Measurements from ENCODE around the gene OR4Q2.
"Not testable (repeated sequence)": the region's sequence is repeated elsewhere in the genome, so short reads cannot be mapped to it uniquely, and the experiment has no call there.

The OR4Q2 gene

DNA sequence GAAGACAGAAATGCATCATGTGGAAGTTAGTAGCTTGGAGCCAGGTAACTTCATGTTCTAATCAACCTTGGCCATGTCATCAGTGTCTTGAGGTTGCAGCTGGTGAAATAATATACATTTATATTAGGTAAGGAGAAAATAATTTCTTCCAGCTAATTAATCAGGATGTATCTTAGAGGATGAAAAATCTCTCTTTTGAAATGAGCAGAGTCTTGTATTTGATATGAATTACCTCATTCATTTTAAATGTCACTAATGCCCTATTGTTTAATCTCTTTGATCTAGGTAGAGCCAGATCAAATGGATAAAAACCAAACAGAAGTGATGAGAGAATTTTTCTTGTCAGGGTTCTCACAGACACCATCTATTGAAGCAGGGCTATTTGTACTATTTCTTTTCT lies at the start of gene OR4Q2:
Gene OR4Q2 (plus strand): TSS at position 301 of the 400 bp plus-strand sequence.
- no peak within 1 kb of the TSS for H3K4me3 ChIP-seq (ENCODE audit: severe bottlenecking)
- H3K36me3 ChIP-seq (ENCODE audit: low read depth), result no peaks in the 10 kb centered on the region
- H3K27me3 ChIP-seq (ENCODE audit: insufficient read depth, poor library complexity, severe bottlenecking), result peaks cover 5% of the 10 kb centered on the region
- H3K27ac ChIP-seq (ENCODE audit: poor library complexity, severe bottlenecking), result no peak within 1 kb of the TSS
- no peak for DNase-seq (ENCODE audit: low spot score)
- no peak for ATAC-seq (ENCODE audit: low read depth)
- TF ChIP-seq, protein P1, sequence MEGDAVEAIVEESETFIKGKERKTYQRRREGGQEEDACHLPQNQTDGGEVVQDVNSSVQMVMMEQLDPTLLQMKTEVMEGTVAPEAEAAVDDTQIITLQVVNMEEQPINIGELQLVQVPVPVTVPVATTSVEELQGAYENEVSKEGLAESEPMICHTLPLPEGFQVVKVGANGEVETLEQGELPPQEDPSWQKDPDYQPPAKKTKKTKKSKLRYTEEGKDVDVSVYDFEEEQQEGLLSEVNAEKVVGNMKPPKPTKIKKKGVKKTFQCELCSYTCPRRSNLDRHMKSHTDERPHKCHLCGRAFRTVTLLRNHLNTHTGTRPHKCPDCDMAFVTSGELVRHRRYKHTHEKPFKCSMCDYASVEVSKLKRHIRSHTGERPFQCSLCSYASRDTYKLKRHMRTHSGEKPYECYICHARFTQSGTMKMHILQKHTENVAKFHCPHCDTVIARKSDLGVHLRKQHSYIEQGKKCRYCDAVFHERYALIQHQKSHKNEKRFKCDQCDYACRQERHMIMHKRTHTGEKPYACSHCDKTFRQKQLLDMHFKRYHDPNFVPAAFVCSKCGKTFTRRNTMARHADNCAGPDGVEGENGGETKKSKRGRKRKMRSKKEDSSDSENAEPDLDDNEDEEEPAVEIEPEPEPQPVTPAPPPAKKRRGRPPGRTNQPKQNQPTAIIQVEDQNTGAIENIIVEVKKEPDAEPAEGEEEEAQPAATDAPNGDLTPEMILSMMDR (IDR thresholded peaks at IDR 0.05; ENCODE audit: poor library complexity, severe bottlenecking), result no peak
- H3K9me3 ChIP-seq (ENCODE audit: severe bottlenecking), result no peaks in the 10 kb centered on the region
- no peaks in the 10 kb centered on the region for H3K4me1 ChIP-seq (ENCODE audit: insufficient read depth, poor library complexity, severe bottlenecking)

DNA sequence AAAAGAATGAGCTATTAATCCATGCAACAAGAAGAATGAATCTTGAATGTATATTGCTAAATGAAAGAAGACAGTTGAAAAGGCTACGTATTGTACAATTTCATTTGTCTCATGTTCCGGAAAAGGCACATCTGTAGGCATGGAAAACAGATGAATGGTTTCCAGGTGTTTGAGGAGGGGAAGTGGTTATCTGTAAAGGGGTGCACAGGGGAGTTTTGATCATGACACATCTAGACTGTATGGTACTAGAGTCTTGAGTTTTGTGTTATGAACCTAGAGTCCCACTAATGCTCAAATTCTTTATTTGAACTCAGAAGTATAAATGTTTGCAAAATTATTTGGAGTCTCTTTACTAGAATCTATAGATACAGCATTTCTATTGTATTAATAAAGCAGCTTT lies 32.2 kb upstream of the OR4Q2 start:
- DNase-seq (ENCODE audit: low spot score), result not testable (repeated sequence)

DNA sequence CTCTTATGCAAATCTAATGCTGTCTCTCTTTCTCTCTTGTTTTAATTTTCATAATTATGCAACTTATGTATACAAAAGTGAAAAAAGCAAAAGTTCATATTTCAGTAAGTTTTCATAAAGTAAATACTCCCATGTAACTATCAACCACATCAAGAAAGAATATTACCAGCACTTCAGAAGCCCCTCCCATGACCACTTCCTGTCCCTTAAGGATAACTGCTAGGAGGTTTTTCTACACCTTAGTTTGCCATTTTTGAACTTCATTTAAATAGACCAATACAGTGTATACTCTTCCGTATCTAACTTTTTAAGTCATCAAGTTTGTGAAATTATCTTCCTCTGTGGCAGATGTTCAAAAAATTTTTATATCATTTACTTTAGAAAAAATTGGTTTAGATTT lies 27.1 kb upstream of the OR4Q2 start:
- peaks cover 17% of the 10 kb centered on the region for H3K27me3 ChIP-seq (ENCODE audit: insufficient read depth, poor library complexity, severe bottlenecking)
- no peaks in the 10 kb centered on the region for H3K9me3 ChIP-seq (ENCODE audit: severe bottlenecking)
- no peaks in the 10 kb centered on the region for H3K36me3 ChIP-seq (ENCODE audit: low read depth)
- no peak overlapping the region for H3K4me3 ChIP-seq (ENCODE audit: severe bottlenecking)
- ATAC-seq (ENCODE audit: low read depth) (no peak), DNase-seq (ENCODE audit: low spot score) (no peak)
- H3K27ac ChIP-seq (ENCODE audit: poor library complexity, severe bottlenecking), result no peak overlapping the region
- H3K4me1 ChIP-seq (ENCODE audit: insufficient read depth, poor library complexity, severe bottlenecking), result no peaks in the 10 kb centered on the region
- TF ChIP-seq, protein P1 (IDR thresholded peaks at IDR 0.05; ENCODE audit: poor library complexity, severe bottlenecking), result no peak

More for the DNA sequence above, 32.2 kb upstream of the OR4Q2 start:
- peaks cover 24% of the 10 kb centered on the region for H3K27me3 ChIP-seq (ENCODE audit: insufficient read depth, poor library complexity, severe bottlenecking)
- not testable (repeated sequence) for H3K4me1 ChIP-seq (ENCODE audit: insufficient read depth, poor library complexity, severe bottlenecking); ATAC-seq (ENCODE audit: low read depth); H3K9me3 ChIP-seq (ENCODE audit: severe bottlenecking); H3K36me3 ChIP-seq (ENCODE audit: low read depth); H3K27ac ChIP-seq (ENCODE audit: poor library complexity, severe bottlenecking); H3K4me3 ChIP-seq (ENCODE audit: severe bottlenecking)

DNA sequence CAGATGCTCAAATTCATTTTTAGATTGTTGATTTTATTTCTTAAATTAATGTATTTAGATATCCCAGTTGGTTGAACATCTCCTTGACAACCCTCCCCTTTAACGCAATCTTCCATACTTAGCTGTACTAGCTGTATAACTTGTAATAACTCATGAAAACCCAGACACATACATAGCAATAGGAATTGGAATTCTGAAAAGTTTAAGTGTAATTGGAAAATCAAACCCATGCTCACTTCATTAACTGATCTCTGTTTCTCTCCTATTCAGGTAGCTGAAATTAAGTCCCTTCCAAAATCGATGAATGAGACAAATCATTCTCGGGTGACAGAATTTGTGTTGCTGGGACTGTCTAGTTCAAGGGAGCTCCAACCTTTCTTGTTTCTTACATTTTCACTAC lies 26.7 kb upstream of the OR4Q2 start, which contains the start of gene OR4K15:
Gene OR4K15 (plus strand): TSS at position 301 of the 400 bp plus-strand sequence. CDS start 0 bp downstream, at position 301.
- H3K36me3 ChIP-seq (ENCODE audit: low read depth), result no peaks in the 10 kb centered on the region
- TF ChIP-seq, protein P1 (IDR thresholded peaks at IDR 0.05; ENCODE audit: poor library complexity, severe bottlenecking), result no peak
- ATAC-seq (ENCODE audit: low read depth) (no peak), DNase-seq (ENCODE audit: low spot score) (no peak)
- H3K27me3 ChIP-seq (ENCODE audit: insufficient read depth, poor library complexity, severe bottlenecking), result peaks cover 14% of the 10 kb centered on the region
- H3K27ac ChIP-seq (ENCODE audit: poor library complexity, severe bottlenecking), result no peak within 1 kb of the TSS
- H3K4me3 ChIP-seq (ENCODE audit: severe bottlenecking), result no peak within 1 kb of the TSS
- no peaks in the 10 kb centered on the region for H3K4me1 ChIP-seq (ENCODE audit: insufficient read depth, poor library complexity, severe bottlenecking)
- no peaks in the 10 kb centered on the region for H3K9me3 ChIP-seq (ENCODE audit: severe bottlenecking)

DNA sequence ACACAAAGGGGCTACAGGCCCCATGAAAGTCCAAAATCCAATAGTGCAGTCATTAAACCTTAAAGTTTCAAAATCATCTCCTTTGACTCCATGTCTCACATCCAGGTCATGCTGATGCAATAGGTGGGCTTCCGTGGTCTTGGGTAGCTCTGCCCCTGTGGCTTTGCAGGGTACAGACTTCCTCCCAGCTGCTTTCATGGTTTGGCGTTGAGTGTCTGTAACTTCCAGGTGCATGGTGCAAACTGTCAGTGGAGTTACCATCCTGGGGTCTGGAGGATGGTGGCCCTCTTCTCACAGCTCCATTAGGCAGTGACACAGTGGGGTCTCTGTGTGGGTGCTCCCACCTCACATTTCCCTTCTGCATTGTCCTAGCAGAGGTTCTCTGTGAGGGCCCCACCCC lies 8.5 kb upstream of the OR4Q2 start:
- no peak for ATAC-seq (ENCODE audit: low read depth)
- Histone ChIP-seq H3K9me3 (ENCODE audit: severe bottlenecking) (no peaks in the 10 kb centered on the region), H3K4me3 (ENCODE audit: severe bottlenecking) (no peak overlapping the region), H3K27ac (ENCODE audit: poor library complexity, severe bottlenecking) (no peak overlapping the region), H3K36me3 (ENCODE audit: low read depth) (no peaks in the 10 kb centered on the region), H3K27me3 (ENCODE audit: insufficient read depth, poor library complexity, severe bottlenecking) (peaks cover 16% of the 10 kb centered on the region), H3K4me1 (ENCODE audit: insufficient read depth, poor library complexity, severe bottlenecking) (no peaks in the 10 kb centered on the region)
- TF ChIP-seq, protein P1 (IDR thresholded peaks at IDR 0.05; ENCODE audit: poor library complexity, severe bottlenecking), result no peak
- no peak for DNase-seq (ENCODE audit: low spot score)
